HL-60 (cell line): ENCODE results near the gene GCK.

Experiments
- GABPA ChIP-seq: IDR thresholded peaks from 2 replicates; pipeline ENCODE4 v1.6.1; 2012; ENCODE audit warnings: low read depth
- POLR2AphosphoS5 ChIP-seq: IDR thresholded peaks from 2 replicates; pipeline ENCODE4 v1.6.1; 2012; ENCODE audit warnings: low read depth
- SPI1 ChIP-seq: IDR thresholded peaks from 2 replicates; pipeline ENCODE4 v1.6.1; 2012; ENCODE audit warnings: low read depth, mild to moderate bottlenecking, borderline replicate concordance
- TF ChIP-seq, protein P1 (sequence below): IDR thresholded peaks from one replicate; pipeline ENCODE4 v1.5.1; 2011; ENCODE audit warnings: low read length, control low read depth, inconsistent platforms; ENCODE audit not compliant: insufficient read depth
- TF ChIP-seq, protein P2 (sequence below): IDR thresholded peaks from 2 replicates; pipeline ENCODE4 v1.6.1; 2012; ENCODE audit warnings: low read depth; ENCODE audit not compliant: insufficient replicate concordance

GRCh38 chr7:44144968-44145478 is 44.2 kb downstream of the GCK start:
- TF ChIP-seq, protein P1, sequence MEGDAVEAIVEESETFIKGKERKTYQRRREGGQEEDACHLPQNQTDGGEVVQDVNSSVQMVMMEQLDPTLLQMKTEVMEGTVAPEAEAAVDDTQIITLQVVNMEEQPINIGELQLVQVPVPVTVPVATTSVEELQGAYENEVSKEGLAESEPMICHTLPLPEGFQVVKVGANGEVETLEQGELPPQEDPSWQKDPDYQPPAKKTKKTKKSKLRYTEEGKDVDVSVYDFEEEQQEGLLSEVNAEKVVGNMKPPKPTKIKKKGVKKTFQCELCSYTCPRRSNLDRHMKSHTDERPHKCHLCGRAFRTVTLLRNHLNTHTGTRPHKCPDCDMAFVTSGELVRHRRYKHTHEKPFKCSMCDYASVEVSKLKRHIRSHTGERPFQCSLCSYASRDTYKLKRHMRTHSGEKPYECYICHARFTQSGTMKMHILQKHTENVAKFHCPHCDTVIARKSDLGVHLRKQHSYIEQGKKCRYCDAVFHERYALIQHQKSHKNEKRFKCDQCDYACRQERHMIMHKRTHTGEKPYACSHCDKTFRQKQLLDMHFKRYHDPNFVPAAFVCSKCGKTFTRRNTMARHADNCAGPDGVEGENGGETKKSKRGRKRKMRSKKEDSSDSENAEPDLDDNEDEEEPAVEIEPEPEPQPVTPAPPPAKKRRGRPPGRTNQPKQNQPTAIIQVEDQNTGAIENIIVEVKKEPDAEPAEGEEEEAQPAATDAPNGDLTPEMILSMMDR = no peak
- TF ChIP-seq POLR2AphosphoS5 (no peak), GABPA (no peak), SPI1 (no peak)
- TF ChIP-seq, protein P2, sequence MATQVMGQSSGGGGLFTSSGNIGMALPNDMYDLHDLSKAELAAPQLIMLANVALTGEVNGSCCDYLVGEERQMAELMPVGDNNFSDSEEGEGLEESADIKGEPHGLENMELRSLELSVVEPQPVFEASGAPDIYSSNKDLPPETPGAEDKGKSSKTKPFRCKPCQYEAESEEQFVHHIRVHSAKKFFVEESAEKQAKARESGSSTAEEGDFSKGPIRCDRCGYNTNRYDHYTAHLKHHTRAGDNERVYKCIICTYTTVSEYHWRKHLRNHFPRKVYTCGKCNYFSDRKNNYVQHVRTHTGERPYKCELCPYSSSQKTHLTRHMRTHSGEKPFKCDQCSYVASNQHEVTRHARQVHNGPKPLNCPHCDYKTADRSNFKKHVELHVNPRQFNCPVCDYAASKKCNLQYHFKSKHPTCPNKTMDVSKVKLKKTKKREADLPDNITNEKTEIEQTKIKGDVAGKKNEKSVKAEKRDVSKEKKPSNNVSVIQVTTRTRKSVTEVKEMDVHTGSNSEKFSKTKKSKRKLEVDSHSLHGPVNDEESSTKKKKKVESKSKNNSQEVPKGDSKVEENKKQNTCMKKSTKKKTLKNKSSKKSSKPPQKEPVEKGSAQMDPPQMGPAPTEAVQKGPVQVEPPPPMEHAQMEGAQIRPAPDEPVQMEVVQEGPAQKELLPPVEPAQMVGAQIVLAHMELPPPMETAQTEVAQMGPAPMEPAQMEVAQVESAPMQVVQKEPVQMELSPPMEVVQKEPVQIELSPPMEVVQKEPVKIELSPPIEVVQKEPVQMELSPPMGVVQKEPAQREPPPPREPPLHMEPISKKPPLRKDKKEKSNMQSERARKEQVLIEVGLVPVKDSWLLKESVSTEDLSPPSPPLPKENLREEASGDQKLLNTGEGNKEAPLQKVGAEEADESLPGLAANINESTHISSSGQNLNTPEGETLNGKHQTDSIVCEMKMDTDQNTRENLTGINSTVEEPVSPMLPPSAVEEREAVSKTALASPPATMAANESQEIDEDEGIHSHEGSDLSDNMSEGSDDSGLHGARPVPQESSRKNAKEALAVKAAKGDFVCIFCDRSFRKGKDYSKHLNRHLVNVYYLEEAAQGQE = no peak
